ENCODE data around the gene CAMK1D.

- TF ChIP-seq CTCF (IDR thresholded peaks at IDR 0.05), result no peak
- TF ChIP-seq POLR2A (IDR thresholded peaks at IDR 0.05), result no peak
Observed at GRCh38 chr10:12726971-12727831, 377.9 kb downstream of the CAMK1D start.
